SKM-1 treated with dmso at 0.1 percent for 144 hours (cell line): Measurements from ENCODE around the gene KIR3DL1.
"Not testable (repeated sequence)": the region's sequence is repeated elsewhere in the genome, so short reads cannot be mapped to it uniquely, and the experiment has no call there.

Experiments used
- DNase-seq: peaks from one replicate; lab custom pipeline; 2025; ENCODE audit not compliant: unreplicated experiment; lab: John Stamatoyannopoulos, UW

The KIR3DL1 gene

DNA sequence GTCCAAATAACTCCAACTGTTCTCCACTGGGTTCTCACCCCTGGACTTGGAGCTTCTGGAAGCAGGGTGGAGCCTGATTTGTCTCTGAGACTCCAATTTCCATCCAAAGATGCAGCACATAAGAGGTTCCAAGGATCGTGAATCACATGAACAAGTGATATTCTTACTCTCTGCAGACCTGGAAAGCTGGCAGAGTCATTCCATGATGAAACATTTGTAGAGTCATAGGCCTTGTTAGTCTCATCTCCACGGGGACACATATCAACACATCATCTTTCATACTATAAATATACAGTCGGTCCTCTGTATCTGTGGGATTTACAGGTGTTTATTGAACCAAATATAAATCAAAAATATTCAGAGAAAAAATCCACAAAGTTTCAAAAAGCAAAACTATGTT lies 1.7 kb upstream of the KIR3DL1 start:
- not testable (repeated sequence) for DNase-seq

DNA sequence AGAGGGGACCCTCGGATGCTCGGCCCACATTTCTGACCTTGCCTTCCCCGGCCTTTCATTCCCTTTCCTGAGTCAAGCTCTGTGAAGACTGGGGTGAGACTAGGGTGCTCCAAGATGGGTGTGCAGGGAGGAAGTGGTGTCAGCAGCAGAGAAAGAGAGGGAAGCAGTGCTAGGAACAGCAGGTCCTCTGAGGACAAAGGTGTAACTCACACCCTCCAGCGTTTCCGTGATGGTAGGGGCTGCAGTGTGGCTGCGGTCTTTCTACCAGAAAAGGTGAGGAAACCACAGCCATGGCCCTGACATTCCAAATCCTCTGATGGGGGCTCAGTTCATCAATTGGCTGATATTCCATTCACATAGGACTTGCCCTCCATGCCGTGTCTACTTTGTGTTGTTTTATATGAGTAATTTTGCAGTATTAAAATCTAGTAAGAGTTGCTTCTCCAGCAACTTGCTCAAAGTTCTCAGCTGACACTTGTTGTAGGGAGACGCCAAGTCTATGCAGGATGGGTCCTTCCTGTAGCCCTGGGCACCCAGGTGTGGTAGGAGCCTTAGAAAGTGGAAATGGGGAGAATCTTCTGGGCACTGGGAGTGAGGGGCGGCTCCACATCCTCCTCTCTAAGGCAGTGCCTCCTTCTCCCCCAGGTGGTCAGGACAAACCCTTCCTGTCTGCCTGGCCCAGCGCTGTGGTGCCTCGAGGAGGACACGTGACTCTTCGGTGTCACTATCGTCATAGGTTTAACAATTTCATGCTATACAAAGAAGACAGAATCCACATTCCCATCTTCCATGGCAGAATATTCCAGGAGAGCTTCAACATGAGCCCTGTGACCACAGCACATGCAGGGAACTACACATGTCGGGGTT lies 1.6 kb downstream of the KIR3DL1 start:
- DNase-seq, result no peak

DNA sequence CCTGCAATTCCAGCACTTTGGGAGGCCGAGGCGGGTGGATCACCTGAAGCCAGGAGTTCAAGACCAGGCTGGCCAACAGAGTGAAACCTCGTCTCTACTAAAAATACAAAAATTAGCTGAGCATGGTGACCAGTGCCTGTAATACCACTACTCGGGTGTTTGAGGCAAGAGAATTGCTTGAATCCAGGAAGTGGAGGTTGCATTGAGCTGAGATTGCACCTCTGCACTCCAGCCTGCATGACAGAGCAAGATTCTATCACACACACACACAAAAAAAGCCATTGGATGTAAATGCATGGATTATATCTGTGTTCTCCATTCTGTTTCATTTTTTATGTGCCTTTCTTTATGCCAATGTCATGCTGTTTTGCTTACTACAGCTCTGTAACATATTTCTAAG lies 8.1 kb downstream of the KIR3DL1 start:
- not testable (repeated sequence) for DNase-seq

DNA sequence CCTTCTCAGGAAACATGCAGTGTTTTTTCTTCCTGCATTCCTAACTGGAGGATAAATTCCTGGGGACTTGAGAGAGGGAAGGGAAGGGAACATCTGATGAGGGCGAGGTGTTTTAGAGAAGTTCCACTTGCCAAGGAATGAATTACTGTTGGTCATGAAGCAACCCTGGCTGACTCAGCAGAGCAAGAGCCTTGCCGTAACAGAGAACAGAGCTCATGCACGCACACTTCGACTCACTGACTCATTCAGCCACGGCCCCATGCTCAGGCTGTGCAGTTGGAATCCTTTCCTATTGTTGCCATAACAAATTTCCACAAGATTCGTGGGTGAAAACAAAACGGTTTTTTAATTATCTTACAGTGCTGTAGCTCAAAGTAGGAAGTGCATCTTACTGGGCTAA lies 9.1 kb downstream of the KIR3DL1 start:
- not testable (repeated sequence) for DNase-seq

DNA sequence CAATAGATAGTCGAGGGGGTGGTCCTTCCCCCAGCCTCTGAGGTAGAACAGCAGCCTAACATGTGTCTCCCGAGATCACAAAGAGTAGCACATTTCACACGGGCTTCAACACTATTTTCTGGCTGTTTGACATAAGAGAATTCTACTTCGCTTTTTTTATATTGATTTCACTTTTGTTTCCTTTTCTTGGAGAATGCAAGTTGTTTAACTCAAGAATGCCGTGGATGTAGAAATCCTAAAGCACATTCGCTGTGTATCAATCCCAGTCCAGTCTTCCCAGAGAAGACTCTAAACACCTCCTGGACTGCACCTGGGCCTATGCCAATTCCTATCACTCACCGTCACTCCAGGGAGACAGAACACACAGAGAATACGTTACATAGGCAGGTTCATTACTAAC lies 11.8 kb downstream of the KIR3DL1 start:
- not testable (repeated sequence) for DNase-seq

GRCh38 chr19:54832496-54832895 lies 16.2 kb downstream of the KIR3DL1 start, which contains the start of gene KIR2DS4:
TSS of gene KIR2DS4 (plus strand) at chr19:54832676.
- not testable (repeated sequence) for DNase-seq

GRCh38 chr19:54835126-54835525 lies 18.9 kb downstream of the KIR3DL1 start:
- DNase-seq, result not testable (repeated sequence)

DNA sequence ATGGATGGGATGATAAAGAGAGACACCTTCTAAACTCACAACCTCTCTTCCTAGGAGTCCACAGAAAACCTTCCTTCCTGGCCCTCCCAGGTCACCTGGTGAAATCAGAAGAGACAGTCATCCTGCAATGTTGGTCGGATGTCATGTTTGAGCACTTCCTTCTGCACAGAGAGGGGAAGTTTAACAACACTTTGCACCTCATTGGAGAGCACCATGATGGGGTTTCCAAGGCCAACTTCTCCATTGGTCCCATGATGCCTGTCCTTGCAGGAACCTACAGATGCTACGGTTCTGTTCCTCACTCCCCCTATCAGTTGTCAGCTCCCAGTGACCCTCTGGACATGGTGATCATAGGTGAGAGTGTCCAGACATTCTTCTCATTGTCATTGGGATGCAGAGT lies 21.3 kb downstream of the KIR3DL1 start:
- not testable (repeated sequence) for DNase-seq

DNA sequence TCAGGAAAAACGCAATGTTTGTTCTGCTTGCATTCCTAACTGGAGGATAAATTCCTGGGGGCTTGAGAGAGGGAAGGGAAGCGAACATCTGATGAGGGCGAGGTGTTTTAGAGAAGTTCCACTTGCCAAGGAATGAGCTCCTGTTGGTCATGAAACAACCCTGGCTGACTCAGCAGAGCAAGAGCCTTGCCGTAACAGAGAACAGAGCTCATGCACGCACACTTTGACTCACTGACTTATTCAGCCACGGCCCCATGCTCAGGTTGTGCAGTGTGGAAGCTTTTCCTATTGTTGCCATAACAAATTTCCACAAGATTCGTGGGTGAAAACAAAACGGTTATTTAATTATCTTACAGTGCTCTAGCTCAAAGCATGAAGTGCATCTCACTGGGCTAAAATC lies 26.9 kb downstream of the KIR3DL1 start:
- not testable (repeated sequence) for DNase-seq

GRCh38 chr19:54850061-54850640 lies 33.9 kb downstream of the KIR3DL1 start, which contains the start of gene KIR3DL2:
TSS of gene KIR3DL2 (plus strand) at chr19:54850443. CDS start at chr19:54850476, 33 bp downstream.
- not testable (repeated sequence) for DNase-seq

GRCh38 chr19:54850930-54851329 lies 34.7 kb downstream of the KIR3DL1 start:
- DNase-seq, result no peak

DNA sequence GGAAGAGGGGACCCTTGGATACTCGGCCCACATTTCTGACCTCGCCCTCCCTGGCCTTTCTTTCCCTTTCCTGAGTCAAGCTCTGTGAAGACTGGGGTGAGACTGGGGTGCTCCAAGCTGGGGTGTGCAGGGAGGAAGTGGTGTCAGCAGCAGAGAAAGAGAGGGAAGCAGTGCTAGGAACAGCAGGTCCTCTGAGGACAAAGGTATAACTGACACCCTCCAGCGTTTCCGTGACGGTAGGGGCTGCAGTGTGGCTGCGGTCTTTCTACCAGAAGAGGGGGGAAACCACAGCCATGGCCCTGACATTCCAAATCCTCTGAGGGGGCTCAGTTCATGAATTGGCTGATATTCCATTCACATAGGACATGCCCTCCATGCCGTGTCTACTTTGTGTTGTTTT lies 35.1 kb downstream of the KIR3DL1 start:
- no peak for DNase-seq

GRCh38 chr19:54855241-54855640 lies 39.0 kb downstream of the KIR3DL1 start:
- DNase-seq, result not testable (repeated sequence)

DNA sequence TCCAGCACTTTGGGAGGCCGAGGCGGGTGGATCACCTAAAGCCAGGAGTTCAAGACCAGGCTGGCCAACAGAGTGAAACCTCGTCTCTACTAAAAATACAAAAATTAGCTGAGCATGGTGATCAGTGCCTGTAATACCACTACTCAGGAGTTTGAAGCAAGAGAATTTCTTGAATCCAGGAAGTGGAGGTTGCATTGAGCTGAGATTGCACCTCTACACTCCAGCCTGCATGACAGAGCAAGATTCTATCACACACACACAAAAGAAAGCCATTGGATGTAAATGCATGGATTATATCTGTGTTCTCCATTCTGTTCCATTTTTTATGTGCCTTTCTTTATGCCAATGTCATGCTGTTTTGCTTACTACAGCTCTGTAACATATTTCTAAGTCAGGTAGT lies 42.2 kb downstream of the KIR3DL1 start:
- not testable (repeated sequence) for DNase-seq

DNA sequence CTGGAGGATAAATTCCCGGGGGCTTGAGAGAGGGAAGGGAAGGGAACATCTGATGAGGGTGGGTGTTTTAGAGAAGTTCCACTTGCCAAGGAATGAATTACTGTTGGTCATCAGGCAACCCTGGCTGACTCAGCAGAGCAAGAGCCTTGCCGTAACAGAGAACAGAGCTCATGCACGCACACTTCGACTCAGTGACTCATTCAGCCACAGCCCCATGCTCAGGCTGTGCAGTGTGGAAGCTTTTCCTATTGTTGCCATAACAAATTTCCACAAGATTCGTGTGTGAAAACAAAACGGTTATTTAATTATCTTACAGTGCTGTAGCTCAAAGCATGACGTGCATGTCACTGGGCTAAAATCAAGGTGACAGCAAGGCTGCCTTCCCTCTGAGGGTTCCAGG lies 43.2 kb downstream of the KIR3DL1 start:
- not testable (repeated sequence) for DNase-seq

DNA sequence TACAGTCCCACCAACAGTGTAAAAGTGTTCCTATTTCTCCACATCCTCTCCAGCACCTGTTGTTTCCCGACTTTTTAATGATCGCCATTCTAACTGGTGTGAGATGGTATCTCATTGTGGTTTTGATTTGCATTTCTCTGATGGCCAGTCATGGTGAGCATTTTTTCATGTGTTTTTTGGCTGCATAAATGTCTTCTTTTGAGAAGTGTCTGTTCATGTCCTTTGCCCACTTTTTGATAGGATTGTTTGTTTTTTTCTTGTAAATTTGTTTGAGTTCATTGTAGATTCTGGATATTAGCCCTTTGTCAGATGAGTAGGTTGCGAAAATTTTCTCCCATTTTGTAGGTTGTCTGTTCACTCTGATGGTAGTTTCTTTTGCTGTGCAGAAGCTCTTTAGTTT lies 47.2 kb downstream of the KIR3DL1 start:
- DNase-seq, result not testable (repeated sequence)

DNA sequence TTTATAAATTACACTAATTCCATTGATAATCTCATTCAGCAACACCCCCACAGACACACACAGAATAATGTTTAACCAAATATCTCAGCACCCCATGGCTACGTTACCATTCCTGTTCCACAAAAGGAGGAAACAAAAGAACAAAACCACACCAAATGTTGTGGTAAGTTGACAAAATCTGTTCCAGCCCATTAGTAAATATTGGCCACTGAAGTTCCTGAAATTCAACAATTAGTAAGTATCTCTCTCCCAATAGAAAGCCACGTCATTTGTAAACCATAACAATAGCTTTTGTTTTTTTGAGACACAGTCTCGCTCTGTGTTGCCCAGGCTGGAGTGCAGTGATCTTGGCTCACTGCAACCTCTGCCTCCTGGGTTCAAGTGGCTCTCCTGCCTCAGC lies 55.4 kb downstream of the KIR3DL1 start:
- no peak for DNase-seq

- DNase-seq, result peak; percentile 16
Measured at GRCh38 chr19:54873990-54874389, 57.7 kb downstream of the KIR3DL1 start, which contains the start of gene FCAR. TSS of gene FCAR (plus strand) at chr19:54874235. CDS start at chr19:54874290, 55 bp downstream.

- DNase-seq, result peak; percentile 56
Measured at GRCh38 chr19:54875506-54875905, 59.2 kb downstream of the KIR3DL1 start.

DNA sequence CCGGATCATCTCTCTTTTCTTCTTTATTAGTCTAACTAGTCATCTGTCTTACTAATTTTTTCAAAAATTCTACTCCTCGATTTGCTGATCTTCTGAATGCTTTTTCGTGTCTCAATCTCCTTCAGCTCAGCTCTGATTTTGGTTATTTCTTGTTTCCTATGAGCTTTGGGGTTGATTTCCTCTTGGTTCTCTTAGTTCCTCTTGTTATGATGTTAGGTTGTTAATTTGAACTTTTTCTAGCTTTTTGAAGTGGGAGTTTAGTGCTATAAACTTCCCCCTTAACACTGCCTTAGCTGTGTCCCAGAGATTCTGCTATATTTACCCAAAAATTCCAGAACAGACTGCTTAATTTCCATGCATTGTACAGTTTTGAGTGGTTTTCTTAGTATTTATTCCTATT lies 61.2 kb downstream of the KIR3DL1 start:
- no peak for DNase-seq
